ENCODE measurements around the gene PTPRE.

PTPRE gene

DNA sequence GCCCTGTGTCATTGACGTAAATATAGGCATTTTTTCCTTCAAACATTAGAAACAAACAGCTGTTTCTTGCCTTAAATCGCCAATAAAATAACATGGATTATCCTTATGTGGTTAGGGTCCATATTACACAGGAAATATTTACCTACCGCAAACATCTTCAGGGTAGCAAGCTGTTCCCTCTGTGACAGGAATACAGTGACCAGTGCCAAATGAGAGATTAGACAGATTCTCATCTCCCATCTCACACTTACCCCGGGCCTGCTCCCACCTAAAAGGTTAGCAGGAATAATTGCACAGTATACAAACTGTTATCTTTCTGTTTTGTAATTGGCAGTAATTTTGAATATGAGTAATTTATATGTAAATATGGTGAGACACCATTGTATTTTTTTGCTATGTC is 202.8 kb downstream of the PTPRE start:
- intact Hi-C loops (cut with DNase I; ENCODE audit: low total_unique reads), result no loop called here
- Histone ChIP-seq H3K4me3 (no peak overlapping the region), H3K36me3 (no peaks in the 10 kb centered on the region), H3K4me1 (no peaks in the 10 kb centered on the region), H3K9me3 (no peaks in the 10 kb centered on the region), H3K27me3 (no peaks in the 10 kb centered on the region), H3K27ac (no peak overlapping the region)
- no peak for DNase-seq
- TF ChIP-seq, protein P1, sequence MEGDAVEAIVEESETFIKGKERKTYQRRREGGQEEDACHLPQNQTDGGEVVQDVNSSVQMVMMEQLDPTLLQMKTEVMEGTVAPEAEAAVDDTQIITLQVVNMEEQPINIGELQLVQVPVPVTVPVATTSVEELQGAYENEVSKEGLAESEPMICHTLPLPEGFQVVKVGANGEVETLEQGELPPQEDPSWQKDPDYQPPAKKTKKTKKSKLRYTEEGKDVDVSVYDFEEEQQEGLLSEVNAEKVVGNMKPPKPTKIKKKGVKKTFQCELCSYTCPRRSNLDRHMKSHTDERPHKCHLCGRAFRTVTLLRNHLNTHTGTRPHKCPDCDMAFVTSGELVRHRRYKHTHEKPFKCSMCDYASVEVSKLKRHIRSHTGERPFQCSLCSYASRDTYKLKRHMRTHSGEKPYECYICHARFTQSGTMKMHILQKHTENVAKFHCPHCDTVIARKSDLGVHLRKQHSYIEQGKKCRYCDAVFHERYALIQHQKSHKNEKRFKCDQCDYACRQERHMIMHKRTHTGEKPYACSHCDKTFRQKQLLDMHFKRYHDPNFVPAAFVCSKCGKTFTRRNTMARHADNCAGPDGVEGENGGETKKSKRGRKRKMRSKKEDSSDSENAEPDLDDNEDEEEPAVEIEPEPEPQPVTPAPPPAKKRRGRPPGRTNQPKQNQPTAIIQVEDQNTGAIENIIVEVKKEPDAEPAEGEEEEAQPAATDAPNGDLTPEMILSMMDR (IDR thresholded peaks at IDR 0.05), result no peak

DNA sequence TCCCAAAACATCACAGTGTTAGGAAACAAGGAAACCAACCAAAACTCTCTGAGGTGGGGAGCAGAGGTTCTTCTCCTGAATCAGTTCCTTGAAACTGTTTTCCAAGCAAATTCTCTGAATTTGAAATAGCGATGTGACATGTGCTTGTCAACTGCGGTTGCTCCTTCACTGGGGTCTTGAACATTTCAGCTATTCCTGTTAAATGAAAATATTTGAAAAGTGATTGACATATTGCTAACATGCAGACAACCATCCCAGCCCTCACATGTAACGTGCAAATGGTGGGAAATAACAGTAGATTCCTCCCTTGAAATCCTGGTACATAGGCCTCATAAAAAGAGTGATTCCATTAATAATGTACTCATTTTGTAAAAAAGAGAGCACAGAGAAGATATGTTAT is 203.4 kb downstream of the PTPRE start:
- Histone ChIP-seq H3K27ac (no peak overlapping the region), H3K9me3 (no peaks in the 10 kb centered on the region), H3K36me3 (no peaks in the 10 kb centered on the region), H3K4me1 (no peaks in the 10 kb centered on the region), H3K27me3 (no peaks in the 10 kb centered on the region), H3K4me3 (no peak overlapping the region)
- intact Hi-C loops (cut with DNase I; ENCODE audit: low total_unique reads), result no loop called here
- TF ChIP-seq, protein P1 (IDR thresholded peaks at IDR 0.05), result no peak
- DNase-seq, result no peak

DNA sequence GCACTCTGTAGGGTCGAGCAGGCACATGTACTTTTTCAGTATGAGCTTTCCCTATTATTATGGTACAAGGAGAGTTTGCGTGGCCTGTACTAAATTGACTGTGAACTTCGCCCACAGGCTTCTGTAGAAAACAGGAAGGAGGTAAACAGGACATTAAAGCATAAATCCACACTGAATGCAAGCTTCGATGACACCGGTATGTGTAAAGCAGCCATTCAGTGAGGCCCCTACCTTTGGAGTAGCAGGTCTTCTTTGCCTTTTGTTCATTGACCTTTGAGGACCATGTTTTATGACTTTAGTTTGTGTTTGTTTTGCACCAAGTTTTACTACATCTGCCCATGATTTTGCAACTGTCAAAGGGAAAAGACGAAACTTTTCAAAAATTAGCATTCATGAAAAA is 204.8 kb downstream of the PTPRE start:
- no peaks in the 10 kb centered on the region for H3K4me1 ChIP-seq

DNA sequence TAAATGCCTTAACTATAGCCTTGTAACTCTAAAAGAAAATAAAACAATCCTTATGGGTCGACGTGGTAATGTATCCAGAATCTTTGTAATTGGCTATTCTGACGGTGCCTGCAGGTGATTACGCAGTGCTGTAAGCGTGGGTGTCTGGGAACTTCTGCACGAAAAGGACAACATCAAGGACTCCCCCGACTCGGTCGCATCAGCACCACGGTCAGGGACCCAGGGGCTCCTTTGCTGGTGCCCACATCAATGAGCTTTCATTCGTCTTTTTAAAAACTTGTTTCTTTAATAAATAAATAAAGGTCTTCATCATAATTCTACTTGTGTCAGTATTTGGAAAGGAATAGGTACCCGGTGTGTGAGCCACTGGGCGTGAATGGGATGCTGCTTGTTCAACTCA is 206.1 kb downstream of the PTPRE start:
- no peaks in the 10 kb centered on the region for H3K27me3 ChIP-seq
- H3K4me3 ChIP-seq, result no peak overlapping the region
- H3K36me3 ChIP-seq, result no peaks in the 10 kb centered on the region
- H3K4me1 ChIP-seq, result no peaks in the 10 kb centered on the region
- TF ChIP-seq, protein P1 (IDR thresholded peaks at IDR 0.05), result no peak
- H3K27ac ChIP-seq, result no peak overlapping the region
- DNase-seq, result no peak
- intact Hi-C loops (cut with DNase I; ENCODE audit: low total_unique reads), result no loop called here
- H3K9me3 ChIP-seq, result no peaks in the 10 kb centered on the region

More for the DNA sequence above, 204.8 kb downstream of the PTPRE start:
- Histone ChIP-seq H3K36me3 (no peaks in the 10 kb centered on the region), H3K27ac (no peak overlapping the region), H3K27me3 (no peaks in the 10 kb centered on the region), H3K4me3 (no peak overlapping the region), H3K9me3 (no peaks in the 10 kb centered on the region)
- no peak for DNase-seq
- intact Hi-C loops (cut with DNase I; ENCODE audit: low total_unique reads), result no loop called here
- TF ChIP-seq, protein P1 (IDR thresholded peaks at IDR 0.05), result no peak

DNA sequence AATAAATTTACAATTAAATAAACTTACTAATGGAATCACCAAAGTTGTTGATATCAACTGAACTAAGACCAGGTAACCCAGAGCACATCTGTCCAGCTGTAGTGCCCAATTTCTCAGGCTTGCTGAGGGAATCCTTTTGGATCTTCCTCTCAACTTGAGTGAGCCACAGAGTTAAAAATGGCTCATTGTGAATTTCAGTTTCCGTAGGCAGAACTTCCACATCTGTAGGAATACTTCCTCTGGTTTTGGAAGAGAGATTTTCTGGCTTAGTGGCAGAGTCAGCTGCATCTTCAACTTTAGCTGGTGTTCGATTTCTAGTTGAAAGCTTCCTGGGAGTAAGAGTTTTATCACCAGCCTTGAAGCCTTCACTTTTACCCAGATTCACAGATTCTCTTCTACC is 208.0 kb downstream of the PTPRE start:
- no peaks in the 10 kb centered on the region for H3K36me3 ChIP-seq
- no peak overlapping the region for H3K27ac ChIP-seq
- TF ChIP-seq, protein P1 (IDR thresholded peaks at IDR 0.05), result no peak
- H3K4me1 ChIP-seq, result no peaks in the 10 kb centered on the region
- no peak overlapping the region for H3K4me3 ChIP-seq
- intact Hi-C loops (cut with DNase I; ENCODE audit: low total_unique reads), result no loop called here
- H3K27me3 ChIP-seq, result peaks cover 0 to 11% of the 10 kb centered on the region in 2 donors
- DNase-seq, result no peak
- H3K9me3 ChIP-seq, result no peaks in the 10 kb centered on the region

DNA sequence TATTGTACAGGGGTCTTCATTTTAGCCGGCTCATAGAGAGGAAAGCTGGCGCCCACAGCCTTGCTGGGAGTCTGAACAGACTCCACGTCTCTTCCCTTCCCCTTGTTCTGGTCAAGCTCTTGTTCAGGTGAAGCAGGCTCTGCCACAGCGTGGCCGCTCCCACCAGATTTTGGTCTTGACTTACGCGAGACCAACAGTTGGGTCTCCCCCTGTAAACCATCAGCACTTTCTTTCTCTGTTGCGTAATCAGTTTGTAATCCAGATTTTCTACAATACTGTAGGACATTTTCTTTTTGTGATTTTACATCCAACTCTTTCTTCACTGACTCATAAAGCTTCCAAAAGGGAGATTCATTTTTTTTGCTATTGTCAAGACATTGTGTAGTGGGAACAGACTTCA is 208.5 kb downstream of the PTPRE start:
- intact Hi-C loops (cut with DNase I; ENCODE audit: low total_unique reads), result no loop called here
- no peak overlapping the region for H3K27ac ChIP-seq
- H3K27me3 ChIP-seq, result peaks cover 0 to 13% of the 10 kb centered on the region in 2 donors
- DNase-seq, result no peak
- no peaks in the 10 kb centered on the region for H3K36me3 ChIP-seq
- TF ChIP-seq, protein P1 (IDR thresholded peaks at IDR 0.05), result no peak
- H3K9me3 ChIP-seq, result no peaks in the 10 kb centered on the region
- H3K4me3 ChIP-seq, result no peak overlapping the region
- no peaks in the 10 kb centered on the region for H3K4me1 ChIP-seq

Data from tibial artery (tissue), 4 donors.